NCI-H460 (cell line): Measurements from ENCODE around the gene DAAM2. TPM values are rescaled to one million over a fixed set of nuclear protein-coding genes. Genes with fewer than 3 reads are reported as not detected.

ENCODE experiments used
- DNase-seq: peaks from one replicate; pipeline ENCODE4 v3.0.0-alpha.2; 2016; ENCODE audit warnings: low read depth; ENCODE audit errors: extremely low read depth
- total RNA-seq: library from RNA; depleted of rRNA; stranded (reverse); fragments of >200 nt; shearing (Covaris generic); gene quantifications from 2 replicates; pipeline ENCODE4 v1.2.3, GENCODE V29; 2014

The DAAM2 gene
- total RNA-seq, 1 experiment from 2014 or later, result not detected

- DNase-seq, result no peak
Observed at GRCh38 chr6:39925191-39925930, 133.2 kb downstream of the DAAM2 start.

GRCh38 chr6:39925931-39926290 is 133.7 kb downstream of the DAAM2 start:
- DNase-seq, result no peak

- no peak for DNase-seq
Observed at GRCh38 chr6:39926668-39927067, 134.5 kb downstream of the DAAM2 start.

GRCh38 chr6:39927159-39927558 is 135.0 kb downstream of the DAAM2 start:
- DNase-seq, result no peak

- DNase-seq, result no peak
Observed at GRCh38 chr6:39929039-39929732, 137.0 kb downstream of the DAAM2 start.

- DNase-seq, result no peak
Observed at GRCh38 chr6:39929733-39930461, 137.7 kb downstream of the DAAM2 start.

GRCh38 chr6:39930540-39930939 is 138.4 kb downstream of the DAAM2 start:
- no peak for DNase-seq

- no peak for DNase-seq
Observed at GRCh38 chr6:39931607-39932006, 139.4 kb downstream of the DAAM2 start.

GRCh38 chr6:39932386-39932910 is 140.3 kb downstream of the DAAM2 start:
- DNase-seq, result no peak

GRCh38 chr6:39933669-39934130 is 141.5 kb downstream of the DAAM2 start:
- no peak for DNase-seq

GRCh38 chr6:39934131-39934757 is 142.1 kb downstream of the DAAM2 start, which contains the start of gene MOCS1:
Gene MOCS1 (minus strand): TSS chr6:39934462. CDS start chr6:39934417, 45 bp downstream.
- DNase-seq, result peak; percentile 24

GRCh38 chr6:39935241-39935640 is 143.1 kb downstream of the DAAM2 start:
- DNase-seq, result no peak

- no peak for DNase-seq
Observed at GRCh38 chr6:39936857-39937256, 144.7 kb downstream of the DAAM2 start.

- DNase-seq, result no peak
Observed at GRCh38 chr6:39937686-39938333, 145.6 kb downstream of the DAAM2 start.

GRCh38 chr6:39938773-39939654 is 146.8 kb downstream of the DAAM2 start:
- no peak for DNase-seq

GRCh38 chr6:39941138-39941537 is 149.0 kb downstream of the DAAM2 start:
- no peak for DNase-seq

GRCh38 chr6:39941820-39942219 is 149.6 kb downstream of the DAAM2 start:
- no peak for DNase-seq

GRCh38 chr6:39942903-39943580 is 150.9 kb downstream of the DAAM2 start:
- no peak for DNase-seq

GRCh38 chr6:39945626-39946025 is 153.4 kb downstream of the DAAM2 start:
- DNase-seq, result no peak
